Ascending aorta (tissue), 2 donors: Measurements from ENCODE around the gene CNDP2. TPM values are rescaled to one million over a fixed set of nuclear protein-coding genes. Genes with fewer than 3 reads are reported as not detected.

ENCODE experiments used
- DNase-seq, 2 donors: peaks; one replicate each; pipeline ENCODE4 v3.0.0-alpha.2; 2019; ENCODE audit warnings: low spot score in 2 of 2
- H3K27ac ChIP-seq, 2 donors: fragments of 200-600 bp; sonication (generic); one replicate each; pipeline ENCODE4 v1.5.1; 2016 to 2017; ENCODE audit warnings: mild to moderate bottlenecking in 1 of 2
- H3K27me3 ChIP-seq: fragments of 200-600 bp; sonication (generic); one replicate; pipeline ENCODE4 v1.5.1; 2017
- H3K36me3 ChIP-seq, 2 donors: fragments of 200-600 bp; sonication (generic); one replicate each; pipeline ENCODE4 v1.5.1; 2016
- H3K4me1 ChIP-seq, 2 donors: fragments of 200-600 bp; sonication (generic); one replicate each; pipeline ENCODE4 v1.5.1; 2016 to 2017; ENCODE audit warnings: mild to moderate bottlenecking in 1 of 2
- H3K4me3 ChIP-seq, 2 donors: fragments of 200-600 bp; sonication (generic); one replicate each; pipeline ENCODE4 v1.5.1; 2016 to 2017; ENCODE audit warnings: mild to moderate bottlenecking in 1 of 2
- H3K9me3 ChIP-seq, 2 donors: fragments of 200-600 bp; sonication (generic); one replicate each; pipeline ENCODE4 v1.5.1; 2016
- intact Hi-C: fragments of 100-400 bp; cut with DNase I; formaldehyde crosslinking; loops from one replicate; pipeline ENCODE4 v1.15.1; 2023
- total RNA-seq: library from RNA; depleted of rRNA; stranded (reverse); fragments of >200 nt; gene quantifications from one replicate; pipeline ENCODE4 v1.1.0, GENCODE V29; 2016
- TF ChIP-seq, protein P1 (sequence below), 3 experiments: fragments of 200-600 bp in 2 of 3; fragments of 450-650 bp in 1 of 3; sonication (generic) in 2 of 3; IDR thresholded peaks; one replicate each; pipeline ENCODE4 v1.5.1; 2016 to 2019; ENCODE audit warnings: antibody characterized with exemption in 3 of 3, mild to moderate bottlenecking in 1 of 3, moderate library complexity in 1 of 3

Gene CNDP2
- total RNA-seq, 1 donor from 2014 or later: 33.5 TPM

DNA sequence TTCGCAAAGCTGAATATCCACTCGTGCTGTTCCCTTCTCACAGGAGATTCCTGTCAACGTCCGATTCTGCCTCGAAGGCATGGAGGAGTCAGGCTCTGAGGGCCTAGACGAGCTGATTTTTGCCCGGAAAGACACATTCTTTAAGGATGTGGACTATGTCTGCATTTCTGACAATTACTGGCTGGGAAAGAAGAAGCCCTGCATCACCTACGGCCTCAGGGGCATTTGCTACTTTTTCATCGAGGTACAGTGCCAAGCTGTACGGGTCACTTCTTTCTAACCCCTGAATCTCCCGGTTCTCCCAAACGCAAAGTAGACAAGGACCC is 14.6 kb downstream of the CNDP2 start:
- TF ChIP-seq, protein P1, sequence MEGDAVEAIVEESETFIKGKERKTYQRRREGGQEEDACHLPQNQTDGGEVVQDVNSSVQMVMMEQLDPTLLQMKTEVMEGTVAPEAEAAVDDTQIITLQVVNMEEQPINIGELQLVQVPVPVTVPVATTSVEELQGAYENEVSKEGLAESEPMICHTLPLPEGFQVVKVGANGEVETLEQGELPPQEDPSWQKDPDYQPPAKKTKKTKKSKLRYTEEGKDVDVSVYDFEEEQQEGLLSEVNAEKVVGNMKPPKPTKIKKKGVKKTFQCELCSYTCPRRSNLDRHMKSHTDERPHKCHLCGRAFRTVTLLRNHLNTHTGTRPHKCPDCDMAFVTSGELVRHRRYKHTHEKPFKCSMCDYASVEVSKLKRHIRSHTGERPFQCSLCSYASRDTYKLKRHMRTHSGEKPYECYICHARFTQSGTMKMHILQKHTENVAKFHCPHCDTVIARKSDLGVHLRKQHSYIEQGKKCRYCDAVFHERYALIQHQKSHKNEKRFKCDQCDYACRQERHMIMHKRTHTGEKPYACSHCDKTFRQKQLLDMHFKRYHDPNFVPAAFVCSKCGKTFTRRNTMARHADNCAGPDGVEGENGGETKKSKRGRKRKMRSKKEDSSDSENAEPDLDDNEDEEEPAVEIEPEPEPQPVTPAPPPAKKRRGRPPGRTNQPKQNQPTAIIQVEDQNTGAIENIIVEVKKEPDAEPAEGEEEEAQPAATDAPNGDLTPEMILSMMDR (IDR thresholded peaks at IDR 0.05): no peak
- no peak overlapping the region for H3K4me3 ChIP-seq
- DNase-seq: no peak
- no peaks in the 10 kb centered on the region for H3K27me3 ChIP-seq
- intact Hi-C loops: no loop called here
- no peaks in the 10 kb centered on the region for H3K4me1 ChIP-seq
- peaks cover 63 to 91% of the 10 kb centered on the region in 2 donors for H3K36me3 ChIP-seq
- no peak overlapping the region for H3K27ac ChIP-seq
- H3K9me3 ChIP-seq: no peaks in the 10 kb centered on the region

GRCh38 chr18:74511823-74512222 is 15.7 kb downstream of the CNDP2 start:
- H3K4me1 ChIP-seq: no peaks in the 10 kb centered on the region
- intact Hi-C loops: no loop called here
- H3K9me3 ChIP-seq: no peaks in the 10 kb centered on the region
- no peak for DNase-seq
- H3K27ac ChIP-seq: no peak overlapping the region
- no peaks in the 10 kb centered on the region for H3K27me3 ChIP-seq
- TF ChIP-seq, protein P1 (IDR thresholded peaks at IDR 0.05): no peak
- peaks cover 69 to 91% of the 10 kb centered on the region in 2 donors for H3K36me3 ChIP-seq
- no peak overlapping the region for H3K4me3 ChIP-seq

- intact Hi-C loops: no loop called here
- no peak overlapping the region for H3K27ac ChIP-seq
- no peak for DNase-seq
Measured at GRCh38 chr18:74512321-74513053, 16.3 kb downstream of the CNDP2 start.

DNA sequence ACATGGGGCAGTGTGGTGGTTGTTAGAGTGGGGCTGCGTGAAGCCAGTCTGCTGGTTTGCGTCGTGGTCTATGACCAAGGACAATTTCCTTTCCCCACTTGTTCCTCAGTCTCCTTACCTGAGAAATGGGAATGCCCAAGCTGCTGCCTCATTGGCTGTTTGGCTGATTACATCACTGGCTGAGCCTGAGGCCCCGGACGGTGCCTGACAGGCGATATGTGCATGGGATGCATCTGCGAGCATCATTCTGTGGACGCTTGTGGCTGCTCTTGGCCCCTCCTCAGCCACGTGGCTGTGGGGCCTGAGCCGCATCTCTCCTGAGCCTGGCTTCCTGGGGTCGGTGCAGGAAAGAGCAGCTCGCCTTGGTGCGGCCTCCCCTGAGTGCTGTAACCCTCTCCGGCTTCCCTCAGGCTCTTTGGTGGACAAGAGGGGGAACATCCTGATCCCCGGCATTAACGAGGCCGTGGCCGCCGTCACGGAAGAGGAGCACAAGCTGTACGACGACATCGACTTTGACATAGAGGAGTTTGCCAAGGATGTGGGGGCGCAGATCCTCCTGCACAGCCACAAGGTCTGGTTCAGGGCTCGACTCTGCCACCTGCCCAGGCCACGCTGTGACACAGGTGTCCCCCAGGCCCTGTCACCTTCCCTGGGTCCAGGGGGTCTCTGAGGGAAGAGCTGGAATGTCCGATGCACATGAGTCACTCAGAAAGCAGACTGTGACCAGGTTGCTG is 17.2 kb downstream of the CNDP2 start:
- Histone ChIP-seq H3K9me3 (no peaks in the 10 kb centered on the region), H3K27ac (no peak overlapping the region), H3K36me3 (peaks cover 61 to 91% of the 10 kb centered on the region in 2 donors), H3K27me3 (no peaks in the 10 kb centered on the region), H3K4me1 (no peaks in the 10 kb centered on the region), H3K4me3 (no peak overlapping the region)
- TF ChIP-seq, protein P1 (IDR thresholded peaks at IDR 0.05): no peak
- intact Hi-C loops: no loop called here
- DNase-seq: no peak

More at GRCh38 chr18:74512321-74513053, 16.3 kb downstream of the CNDP2 start:
- Histone ChIP-seq H3K4me1 (no peaks in the 10 kb centered on the region), H3K4me3 (no peak overlapping the region), H3K27me3 (no peaks in the 10 kb centered on the region), H3K9me3 (no peaks in the 10 kb centered on the region), H3K36me3 (peaks cover 69 to 91% of the 10 kb centered on the region in 2 donors)
- TF ChIP-seq, protein P1 (IDR thresholded peaks at IDR 0.05): no peak

GRCh38 chr18:74513883-74514205 is 17.7 kb downstream of the CNDP2 start:
- TF ChIP-seq, protein P1 (IDR thresholded peaks at IDR 0.05): no peak

More at GRCh38 chr18:74513883-74514205, 17.7 kb downstream of the CNDP2 start:
- Histone ChIP-seq H3K27ac (no peak overlapping the region), H3K4me1 (no peaks in the 10 kb centered on the region), H3K9me3 (no peaks in the 10 kb centered on the region), H3K36me3 (peaks cover 60 to 92% of the 10 kb centered on the region in 2 donors), H3K4me3 (no peak overlapping the region), H3K27me3 (no peaks in the 10 kb centered on the region)
- intact Hi-C loops: no loop called here
- no peak for DNase-seq
